Measurements from ENCODE around the gene CHST14.

GRCh38 chr15:40425681-40426080, 45.1 kb upstream of the CHST14 start:
- no peak for TF ChIP-seq SIN3A (IDR thresholded peaks at IDR 0.05; ENCODE audit: borderline replicate concordance, insufficient read depth, low read length)
- TF ChIP-seq REST (IDR thresholded peaks at IDR 0.05; ENCODE audit: insufficient read depth in 1 of 2, low read depth in 2 of 2, low read length in 2 of 2), result no peak
- no peak for TF ChIP-seq TAF1 (IDR thresholded peaks at IDR 0.05; ENCODE audit: borderline replicate concordance, insufficient read depth, low read length)
- TF ChIP-seq POLR2AphosphoS5 (IDR thresholded peaks at IDR 0.05; ENCODE audit: low read depth, low read length), result no peak
